Measurements from ENCODE around the gene ZNF850.

Gene ZNF850

DNA sequence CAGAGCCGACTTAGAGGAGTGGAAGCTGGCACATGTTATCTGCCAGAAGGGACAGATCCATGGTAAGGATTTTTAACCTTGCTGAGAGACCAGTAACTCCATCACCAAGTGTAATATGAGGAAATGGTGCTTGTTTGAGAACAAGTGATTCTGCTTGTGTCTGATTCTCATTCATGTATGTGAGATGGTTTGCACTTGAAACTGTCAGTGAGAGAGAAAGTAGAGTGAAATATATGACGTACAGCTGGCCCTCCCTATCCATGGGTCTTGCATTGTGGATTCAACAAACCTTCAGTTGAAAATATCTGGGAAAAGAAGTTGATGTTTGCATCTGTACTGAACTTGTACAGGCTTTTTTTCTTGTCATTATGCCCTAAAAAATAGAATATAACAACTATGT lies 104.0 kb downstream of the ZNF850 start:
- no peak for DNase-seq (ENCODE audit: low read depth)
- TF ChIP-seq, protein P1, sequence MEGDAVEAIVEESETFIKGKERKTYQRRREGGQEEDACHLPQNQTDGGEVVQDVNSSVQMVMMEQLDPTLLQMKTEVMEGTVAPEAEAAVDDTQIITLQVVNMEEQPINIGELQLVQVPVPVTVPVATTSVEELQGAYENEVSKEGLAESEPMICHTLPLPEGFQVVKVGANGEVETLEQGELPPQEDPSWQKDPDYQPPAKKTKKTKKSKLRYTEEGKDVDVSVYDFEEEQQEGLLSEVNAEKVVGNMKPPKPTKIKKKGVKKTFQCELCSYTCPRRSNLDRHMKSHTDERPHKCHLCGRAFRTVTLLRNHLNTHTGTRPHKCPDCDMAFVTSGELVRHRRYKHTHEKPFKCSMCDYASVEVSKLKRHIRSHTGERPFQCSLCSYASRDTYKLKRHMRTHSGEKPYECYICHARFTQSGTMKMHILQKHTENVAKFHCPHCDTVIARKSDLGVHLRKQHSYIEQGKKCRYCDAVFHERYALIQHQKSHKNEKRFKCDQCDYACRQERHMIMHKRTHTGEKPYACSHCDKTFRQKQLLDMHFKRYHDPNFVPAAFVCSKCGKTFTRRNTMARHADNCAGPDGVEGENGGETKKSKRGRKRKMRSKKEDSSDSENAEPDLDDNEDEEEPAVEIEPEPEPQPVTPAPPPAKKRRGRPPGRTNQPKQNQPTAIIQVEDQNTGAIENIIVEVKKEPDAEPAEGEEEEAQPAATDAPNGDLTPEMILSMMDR (IDR thresholded peaks at IDR 0.05; ENCODE audit: insufficient read depth, low read depth, low read length, missing control alignments), result no peak
- H3K4me3 ChIP-seq (ENCODE audit: low read length), result no peak overlapping the region

DNA sequence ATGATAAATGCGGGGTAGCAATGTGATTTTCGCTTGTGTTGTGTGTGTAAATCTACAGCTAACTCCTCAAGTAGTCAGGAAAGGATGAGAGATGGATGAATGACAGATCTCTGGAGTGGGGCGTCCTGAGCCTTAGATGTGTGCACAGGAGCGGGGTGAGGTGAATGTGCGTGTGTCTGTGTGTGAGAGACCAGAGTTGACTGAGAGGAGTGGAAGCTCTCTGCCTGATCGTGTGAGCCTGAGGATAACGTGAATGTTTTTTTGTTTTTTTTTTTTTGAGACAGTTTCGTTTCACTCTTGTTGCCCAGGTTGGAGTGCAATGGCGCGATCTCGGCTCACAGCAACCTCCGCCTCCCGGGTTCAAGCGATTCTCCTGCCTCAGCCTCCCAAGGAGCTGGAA lies 106.8 kb downstream of the ZNF850 start:
- TF ChIP-seq, protein P1 (IDR thresholded peaks at IDR 0.05; ENCODE audit: insufficient read depth, low read depth, low read length, missing control alignments), result no peak
- H3K4me3 ChIP-seq (ENCODE audit: low read length), result peak overlapping the region; percentile 92
- no peak for DNase-seq (ENCODE audit: low read depth)

Measured in epithelial cell of esophagus (primary cell).